Measurements from ENCODE around the gene EXT2.

The EXT2 gene

DNA sequence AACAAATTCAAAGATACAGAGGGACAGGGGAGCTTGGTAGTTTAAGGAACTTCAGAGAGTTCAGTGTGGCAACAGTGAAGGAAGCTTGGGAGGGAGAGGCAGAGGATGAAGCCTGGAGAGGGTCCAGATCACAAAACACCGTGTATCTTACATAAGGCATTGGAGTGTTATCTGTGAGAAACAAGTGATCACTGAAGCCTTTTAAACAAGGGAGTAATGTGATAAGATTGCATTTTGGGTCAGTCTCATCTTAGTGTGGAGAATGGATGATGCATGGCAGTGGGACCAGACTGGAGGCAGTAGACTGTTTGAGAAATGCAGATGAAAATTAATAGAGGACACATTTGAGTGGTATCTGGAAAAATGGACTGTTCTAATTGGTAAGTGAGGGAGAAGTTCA is 79.4 kb downstream of the EXT2 start:
- DNase-seq: no peak

DNA sequence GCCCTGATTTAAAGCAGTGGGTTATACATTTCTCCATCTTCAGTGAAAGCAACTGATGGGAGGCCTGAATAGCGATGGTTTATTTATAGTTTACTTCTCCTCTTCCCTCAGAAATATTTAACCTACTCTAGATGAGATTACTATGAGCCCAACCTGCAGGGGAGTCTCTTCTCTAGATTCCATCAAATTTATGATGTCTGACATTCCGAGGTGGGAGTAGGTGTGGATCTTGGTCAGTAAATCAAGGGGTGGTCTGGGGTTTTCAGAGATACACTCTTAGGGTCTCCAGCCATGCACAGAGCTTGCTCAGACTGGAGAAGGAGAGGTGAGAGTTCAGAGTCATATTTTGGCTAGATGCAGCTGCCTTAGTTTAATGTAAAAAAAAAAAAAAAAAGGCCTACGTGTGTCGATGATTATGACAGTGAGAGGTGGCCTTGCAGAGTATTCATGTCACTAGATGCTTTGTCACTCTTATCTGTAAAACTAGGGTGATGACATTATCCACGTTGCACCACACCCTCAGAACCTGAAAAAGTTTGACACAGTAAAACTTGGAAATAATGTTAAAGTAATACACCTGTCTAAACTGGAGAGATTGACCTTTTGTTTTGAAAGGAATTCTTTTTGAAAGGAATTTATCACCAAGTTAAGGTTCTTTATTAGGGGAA is 81.2 kb downstream of the EXT2 start:
- DNase-seq: no peak

DNA sequence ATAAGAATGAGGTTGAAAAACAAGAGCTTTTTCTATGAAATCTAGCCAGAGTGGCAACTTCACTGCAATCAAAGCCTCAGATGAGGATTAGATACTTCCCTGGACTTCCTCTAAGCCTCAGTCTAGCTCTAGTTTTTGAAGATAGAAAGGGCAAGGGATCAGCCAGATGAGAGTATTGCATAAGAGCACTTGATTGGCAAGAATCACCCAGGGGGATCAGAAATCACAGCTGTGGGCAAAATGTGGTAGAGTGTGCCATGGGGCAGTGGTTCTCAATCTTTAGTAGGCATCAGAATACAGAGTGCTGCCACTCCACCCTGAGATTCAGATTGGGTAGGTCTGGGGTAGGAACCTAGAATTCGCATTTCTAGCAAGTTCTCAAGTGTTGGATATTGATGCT is 82.4 kb downstream of the EXT2 start:
- no peak for DNase-seq

DNA sequence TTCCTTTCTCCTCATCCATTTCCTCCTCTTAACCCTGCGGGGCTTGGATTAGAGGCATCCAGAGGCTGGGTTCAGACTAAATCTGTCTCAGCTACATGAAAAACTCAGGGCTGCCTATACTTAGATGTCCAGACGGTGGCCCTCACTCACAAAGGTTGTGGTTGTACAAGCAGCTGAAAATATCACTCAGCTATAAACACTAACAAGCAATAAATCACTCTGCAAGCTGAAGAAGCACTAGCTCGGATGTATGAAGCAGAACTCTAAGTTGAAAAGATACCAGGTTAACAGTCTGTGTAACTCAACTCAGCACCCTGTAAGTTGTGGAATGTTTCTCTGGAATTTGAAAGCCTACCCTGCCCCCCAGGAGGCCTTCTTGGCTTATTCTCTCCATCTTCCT is 82.9 kb downstream of the EXT2 start:
- DNase-seq: no peak

DNA sequence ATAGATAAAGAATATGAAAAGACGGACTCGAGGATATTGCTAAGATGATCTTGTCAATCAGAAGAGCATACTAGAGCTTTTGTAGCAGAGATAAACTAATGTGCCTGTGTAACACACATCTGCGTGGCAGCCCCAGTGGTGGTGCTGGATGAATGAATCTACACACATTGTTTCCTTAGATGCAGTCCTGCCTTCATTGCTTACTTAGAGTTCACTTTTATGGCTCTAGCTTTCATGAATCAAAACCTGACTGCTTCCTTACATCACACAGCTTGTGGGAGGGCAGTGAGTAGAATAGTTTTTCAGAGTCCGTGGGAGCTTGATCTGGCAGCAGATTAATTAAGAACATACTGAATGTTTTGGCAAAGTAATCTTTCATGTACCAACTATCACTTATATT is 83.7 kb downstream of the EXT2 start:
- DNase-seq: no peak

DNA sequence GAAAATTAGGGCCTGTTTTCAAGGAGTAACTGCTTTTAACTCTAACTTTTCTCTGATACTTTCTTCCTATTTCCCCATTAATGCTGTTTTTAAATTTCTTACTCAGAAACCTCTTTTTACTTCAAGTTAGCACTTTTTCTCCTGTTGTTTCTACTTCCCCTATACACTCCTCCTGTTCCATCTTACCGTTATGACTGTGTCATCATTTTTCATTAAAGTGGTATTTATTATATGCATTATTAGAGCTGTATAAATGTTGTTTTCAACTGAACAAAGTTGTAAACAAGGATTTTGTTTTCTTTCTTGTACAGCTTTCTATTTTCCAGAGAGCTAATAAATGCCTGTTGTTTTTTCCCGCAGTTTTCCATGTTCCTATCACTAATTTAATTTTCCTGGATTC is 84.6 kb downstream of the EXT2 start:
- no peak for DNase-seq

DNA sequence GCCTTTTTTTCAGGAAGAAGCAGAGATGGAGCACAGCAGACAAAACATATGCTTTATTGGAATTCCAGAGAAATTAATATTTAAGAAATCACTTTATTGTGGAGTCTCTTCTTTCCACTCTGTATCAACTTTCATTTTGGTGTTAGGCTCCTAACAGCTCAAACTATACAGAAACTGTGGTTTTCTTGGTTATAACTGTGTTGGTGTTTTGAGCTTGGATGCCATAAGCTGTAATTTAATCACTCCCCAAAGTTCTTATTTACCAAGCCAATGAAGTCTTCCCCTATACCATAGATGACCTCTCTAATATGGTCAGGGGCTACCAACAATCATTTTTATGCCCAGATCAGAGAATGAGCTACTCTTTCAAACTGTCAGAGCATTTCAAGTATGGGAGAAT is 90.0 kb downstream of the EXT2 start:
- DNase-seq: no peak

DNA sequence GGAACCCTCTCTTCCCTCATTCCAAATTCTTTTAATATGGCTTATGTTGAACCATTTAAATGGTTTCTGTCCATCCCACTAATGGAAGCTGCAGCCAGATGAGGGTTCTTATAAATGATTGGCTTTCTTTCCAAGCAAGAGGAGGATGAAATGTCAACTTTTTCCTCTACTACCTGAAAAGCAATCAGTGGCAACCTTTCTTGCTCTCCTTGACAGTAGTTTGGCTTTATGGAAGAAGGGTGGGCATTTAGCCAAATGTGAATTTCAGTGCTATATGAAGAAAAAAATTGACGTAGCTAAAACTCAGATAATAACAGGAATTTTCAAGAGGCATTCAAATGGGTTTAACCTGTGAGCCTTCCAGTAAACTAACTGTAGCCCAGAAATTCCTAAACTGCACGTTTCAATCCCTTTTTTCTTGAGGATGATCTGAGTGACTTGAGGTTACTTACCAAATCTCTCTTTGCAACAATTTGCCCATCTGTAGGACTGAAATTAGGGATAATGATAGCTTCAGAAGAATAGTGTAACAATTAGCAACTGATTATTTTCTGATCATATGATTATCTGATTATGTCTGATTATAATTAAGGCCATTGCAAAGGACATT is 90.9 kb downstream of the EXT2 start:
- DNase-seq: no peak

DNA sequence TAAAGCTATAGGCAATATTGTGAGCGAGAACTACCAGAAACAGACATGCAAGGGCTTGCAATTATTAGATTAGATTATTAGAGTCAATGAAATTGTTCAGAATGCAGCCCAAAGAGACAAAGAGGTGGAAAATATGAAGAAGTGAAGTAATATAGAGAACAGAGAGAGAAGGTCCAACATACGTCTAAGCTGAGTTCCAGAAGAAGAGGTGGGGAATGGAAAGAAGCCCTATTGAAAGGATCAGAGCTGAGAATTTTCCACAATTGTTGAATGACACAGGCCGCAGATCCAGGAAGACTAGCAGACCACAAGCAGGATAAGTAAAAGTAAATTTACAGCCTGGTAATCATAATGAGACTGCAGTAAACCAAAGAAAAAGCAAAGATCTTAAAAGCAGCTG is 93.2 kb downstream of the EXT2 start:
- no peak for DNase-seq

DNA sequence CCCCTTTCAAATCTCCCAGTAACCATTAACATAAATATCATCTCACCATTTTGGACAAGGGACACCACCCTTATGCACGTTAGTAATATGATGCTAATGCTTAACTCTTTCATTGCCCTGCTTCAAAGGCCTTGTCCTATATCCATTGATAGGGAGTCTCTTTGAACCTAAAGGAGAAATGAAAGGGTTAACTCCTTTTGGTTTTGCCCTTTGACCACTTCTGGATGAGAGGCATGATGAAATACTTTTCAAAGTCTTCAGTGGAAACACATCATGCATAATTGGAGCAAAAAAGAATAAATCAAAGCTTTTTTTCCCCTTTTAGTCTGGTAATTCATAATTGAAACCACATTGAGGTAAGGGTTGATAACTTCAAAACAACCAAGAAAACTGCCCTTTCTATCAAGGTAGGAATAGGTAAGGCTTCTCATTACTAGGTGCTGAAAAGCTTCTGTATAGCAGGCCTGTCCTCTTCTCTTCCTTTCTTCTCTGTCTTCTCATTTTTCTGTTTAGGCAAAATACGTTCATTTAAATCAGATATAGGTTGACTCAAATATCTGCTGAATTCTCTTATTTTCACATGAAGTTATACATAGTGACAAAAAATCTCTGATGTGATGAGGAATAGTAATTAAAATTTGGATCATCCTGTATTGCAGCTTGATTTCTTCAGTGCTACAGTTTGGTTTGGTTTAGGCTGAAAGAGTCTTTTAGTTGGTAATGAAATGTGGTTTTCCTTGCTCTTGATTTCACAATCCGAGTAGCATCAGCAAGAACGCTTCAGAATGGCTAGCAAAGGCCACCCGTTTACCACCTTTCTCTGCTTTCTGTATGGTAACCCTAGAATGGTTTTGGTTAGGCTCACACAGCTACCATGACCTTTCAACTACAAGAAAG is 94.8 kb downstream of the EXT2 start:
- no peak for DNase-seq

DNA sequence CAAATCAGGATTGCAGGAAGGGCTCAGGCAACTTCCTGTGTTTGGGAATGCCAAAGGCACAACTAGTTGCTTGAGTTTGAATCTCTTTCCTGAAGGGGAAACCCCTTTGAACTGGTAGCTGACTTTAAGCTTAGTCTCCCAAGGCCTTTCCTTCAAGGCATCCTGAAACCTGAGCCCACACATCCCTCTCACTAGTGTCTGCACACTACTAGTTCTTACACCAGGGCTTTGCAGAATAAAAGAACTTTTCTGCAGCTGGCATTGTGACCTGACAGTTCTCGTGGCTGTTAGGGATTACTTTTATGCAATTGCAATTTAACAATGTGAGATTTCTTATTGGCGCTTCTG is 95.4 kb downstream of the EXT2 start:
- no peak for DNase-seq

DNA sequence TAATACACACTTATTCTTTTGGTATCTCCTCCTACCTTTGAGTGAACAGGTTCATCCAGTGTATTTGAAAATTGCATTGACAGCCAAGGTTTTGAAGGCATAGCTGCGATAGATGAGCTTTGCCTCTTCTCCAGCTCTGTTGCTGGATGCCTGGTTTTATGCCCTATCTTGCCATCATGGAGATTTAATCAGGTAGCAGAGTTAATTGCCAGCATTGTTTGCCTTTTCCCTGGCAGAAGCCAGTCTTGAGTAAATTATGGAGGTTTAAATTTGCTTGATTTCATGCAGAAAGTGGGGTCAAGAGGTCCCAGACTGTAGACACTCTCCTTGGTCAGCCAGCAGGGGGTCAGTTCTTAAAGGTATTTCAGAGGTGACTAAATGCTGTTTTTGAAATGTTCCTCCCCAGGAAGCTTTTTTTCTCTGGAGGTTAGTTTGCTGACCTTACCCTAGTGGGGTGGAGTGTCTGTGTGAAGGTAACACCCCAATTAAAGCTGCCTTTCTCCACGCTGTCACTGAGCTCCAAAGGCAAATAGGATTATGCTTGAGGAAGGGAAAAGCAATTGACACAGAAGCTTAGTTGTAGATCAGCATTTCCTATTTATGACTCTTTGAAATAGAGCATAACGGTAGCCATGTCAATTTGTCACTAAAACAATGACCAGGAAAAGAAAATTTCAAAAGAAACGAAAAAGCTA is 96.0 kb downstream of the EXT2 start:
- DNase-seq: no peak

DNA sequence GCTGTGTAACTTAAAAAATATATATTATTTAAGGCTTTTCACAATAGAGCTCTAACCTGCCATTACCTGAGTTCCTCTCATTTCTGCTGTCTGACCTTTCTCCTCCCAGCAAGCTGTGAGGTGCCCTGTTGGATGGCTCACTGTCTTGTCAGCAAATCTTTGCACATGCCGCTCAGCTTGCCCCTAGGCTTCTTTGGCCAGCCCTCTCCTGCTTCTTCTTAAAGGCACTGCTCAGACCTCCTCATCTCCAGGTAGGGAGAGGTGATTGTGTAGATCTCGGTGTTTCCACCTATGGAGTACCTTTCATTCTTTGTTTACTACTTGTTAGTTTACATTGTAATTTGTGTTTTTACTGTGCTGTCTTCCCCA is 96.5 kb downstream of the EXT2 start:
- DNase-seq: no peak

DNA sequence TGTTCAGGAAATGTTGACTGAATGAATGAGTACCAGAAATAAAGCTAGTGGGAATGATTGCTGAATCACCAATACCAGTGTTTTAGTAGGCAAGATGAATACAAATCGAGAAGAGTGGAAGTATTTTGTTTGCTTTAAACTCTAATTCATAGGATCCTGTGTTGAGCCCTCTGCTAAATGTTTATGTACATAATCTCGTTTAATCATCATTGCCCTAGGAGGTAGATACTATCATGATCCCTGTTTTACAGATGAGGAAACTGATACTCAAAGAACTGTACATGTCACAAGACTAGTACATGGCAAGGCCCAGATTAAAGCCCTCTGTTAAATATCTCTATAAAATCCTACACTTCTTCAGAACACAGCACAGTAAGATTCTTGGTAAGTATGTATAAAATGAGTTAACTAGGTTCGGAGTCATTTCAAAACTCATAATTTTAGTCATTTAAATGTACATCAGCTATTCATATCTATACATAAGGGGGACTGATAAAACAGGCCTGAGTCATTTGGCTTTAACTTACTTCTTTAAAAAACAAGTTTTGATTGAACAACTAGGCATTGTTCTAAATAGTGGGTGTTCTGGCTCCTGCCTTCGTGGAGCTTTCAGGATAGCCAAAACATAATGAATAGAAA is 97.1 kb downstream of the EXT2 start:
- DNase-seq: no peak

DNA sequence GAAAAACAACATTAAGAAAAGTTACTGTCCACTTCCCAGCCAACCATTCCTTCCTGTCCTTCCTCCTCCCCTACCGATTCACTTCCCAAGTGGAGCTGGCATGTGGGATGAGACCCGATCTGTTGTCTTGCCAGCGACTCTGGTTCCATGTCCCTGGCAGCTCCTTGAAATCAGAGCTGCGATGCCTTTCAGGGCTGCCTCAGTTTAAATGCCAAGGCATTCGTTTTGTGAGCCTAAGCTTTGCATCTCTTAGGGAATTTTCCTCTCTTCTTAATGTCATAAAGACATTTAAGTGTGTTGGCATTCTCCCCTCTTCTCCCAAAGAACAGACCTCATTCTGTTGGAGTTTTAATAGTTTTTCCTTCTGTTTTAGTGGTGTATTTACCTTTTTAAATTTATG is 98.4 kb downstream of the EXT2 start:
- DNase-seq: no peak

DNA sequence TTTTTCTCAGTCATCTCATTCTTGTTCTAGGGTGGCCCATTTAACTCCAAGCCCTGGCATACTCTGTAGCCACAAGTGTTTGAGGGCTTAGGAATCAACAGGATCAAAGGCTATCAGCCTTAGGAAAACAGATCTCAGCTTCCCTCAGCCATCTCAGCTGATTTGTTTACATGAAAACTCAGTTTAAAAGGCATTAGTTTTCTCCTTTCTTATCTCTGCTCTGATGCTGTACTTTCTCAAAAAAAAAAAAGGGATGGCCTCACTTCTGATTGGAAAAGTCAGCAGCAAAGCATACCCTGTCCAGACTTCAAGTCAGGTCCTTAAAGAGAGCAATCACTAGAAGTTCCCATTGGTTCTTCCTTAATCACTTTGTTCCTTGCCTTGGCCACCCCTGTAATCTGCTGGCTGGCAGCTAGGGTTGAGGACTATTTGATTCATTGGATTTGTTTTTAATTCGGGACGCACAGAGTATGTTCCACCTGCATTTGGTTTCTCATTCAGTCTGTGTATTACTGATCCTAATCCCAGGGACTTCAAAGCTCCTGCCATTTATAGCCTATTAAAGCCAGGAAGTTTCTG is 102.8 kb downstream of the EXT2 start:
- no peak for DNase-seq

DNA sequence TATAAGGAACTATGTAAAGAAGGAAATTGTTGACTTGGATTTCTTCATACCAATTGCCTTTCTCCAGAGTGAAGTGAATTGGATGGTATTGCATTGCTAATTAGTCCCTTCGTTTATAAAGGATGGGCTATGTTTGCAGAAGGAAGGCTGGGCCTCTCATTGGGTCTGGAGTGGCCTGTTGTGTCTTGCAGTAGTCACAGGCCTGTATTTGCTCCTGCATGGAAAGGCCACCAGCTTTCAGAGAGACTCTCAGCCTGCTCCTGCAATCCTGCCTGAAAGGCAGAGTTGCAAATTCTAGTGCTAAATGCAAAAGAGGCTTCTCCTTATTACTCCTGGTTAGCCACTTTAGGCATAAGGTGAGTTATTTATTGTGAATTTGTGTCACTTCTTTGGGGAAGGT is 103.8 kb downstream of the EXT2 start:
- no peak for DNase-seq

DNA sequence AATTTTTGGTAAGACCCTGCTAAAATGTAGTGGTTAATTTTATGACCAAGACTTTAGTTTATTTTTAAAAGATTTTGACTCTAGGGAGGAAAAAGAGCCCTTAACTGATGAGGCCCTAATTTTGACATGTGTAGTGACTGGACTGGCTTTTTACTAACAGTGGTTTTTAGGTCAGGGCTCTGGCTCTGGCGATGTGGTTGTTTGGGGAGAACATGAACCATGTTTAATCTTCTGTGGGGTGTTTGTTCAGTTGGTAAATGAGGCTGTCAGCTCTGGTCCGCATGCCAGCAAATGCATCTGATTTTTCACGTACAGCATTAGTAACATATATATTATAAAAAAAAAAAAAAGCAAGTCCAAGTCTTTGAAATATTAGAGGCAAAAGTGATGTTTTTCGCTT is 104.3 kb downstream of the EXT2 start:
- no peak for DNase-seq

DNA sequence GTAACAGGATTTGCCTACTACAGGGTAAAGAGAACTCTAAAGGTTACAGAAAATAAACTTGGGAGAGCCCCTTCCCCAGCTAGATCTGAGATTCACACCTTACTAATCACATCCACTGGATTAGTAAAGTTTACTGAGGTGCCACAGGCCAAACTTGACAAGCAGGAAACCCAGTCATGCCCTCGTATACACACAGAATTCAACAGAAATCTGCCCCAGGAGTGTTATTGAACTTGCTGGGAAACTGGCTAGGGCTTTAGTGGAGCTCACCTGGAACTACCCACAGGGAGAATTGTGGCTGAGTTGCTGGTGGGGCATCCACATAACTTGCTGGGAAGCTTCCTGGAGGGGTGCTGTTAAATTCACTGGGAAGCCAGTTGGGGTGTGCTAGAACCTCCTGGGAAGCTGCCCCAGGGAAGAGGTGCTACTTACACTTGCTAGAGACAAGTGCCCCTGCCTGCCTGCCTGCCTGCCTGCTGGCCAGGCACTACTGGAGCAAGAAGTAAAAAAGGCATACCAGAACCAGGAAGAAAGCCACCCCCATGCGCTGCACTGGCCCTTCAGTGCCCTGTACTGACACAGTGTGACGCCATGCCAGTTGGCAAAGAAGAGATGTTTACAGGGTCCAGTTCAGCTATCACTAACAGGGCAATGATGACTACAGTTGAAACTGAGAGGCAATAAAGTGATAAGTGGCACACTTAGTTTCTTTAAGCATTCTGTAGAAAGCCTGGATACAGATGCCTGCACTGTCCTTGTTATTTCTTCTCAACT is 108.0 kb downstream of the EXT2 start:
- DNase-seq: no peak

DNA sequence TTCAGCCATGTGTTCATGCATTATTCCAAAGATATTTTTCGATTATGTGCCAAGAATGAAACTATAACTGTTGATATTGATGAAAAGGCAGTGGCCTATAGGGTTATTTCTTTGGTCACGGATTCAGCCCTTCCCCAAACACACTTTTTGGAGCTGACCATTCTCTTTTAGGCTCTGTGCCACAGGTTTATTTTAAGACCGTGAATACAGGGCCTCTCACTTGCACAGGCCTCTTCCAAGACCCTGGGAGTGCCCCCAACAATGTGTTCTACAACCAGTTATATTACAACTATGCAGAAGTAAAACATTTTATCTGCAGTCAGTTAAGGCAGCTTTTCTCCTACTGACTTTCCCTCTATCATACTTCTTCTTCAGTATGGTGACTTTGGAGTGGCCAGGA is 109.9 kb downstream of the EXT2 start:
- no peak for DNase-seq

DNA sequence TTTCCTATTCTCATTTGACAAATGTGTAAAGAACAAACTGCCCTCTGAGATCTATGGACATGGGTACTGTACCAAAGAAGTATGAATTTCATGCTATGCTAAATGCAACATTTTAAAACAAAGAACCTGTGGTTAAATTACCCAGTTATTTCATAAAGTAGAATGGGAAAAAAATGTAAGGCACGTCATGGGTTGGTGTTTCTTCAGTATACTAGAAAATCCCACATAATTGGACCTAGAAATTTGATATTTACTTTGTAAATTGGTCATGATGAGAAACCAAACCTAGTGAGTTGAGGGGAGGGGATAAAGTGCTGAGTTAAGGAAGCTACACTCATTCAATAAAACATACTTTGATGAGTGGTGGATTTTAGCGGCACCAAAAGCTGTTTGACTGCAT is 110.4 kb downstream of the EXT2 start:
- DNase-seq: no peak

DNA sequence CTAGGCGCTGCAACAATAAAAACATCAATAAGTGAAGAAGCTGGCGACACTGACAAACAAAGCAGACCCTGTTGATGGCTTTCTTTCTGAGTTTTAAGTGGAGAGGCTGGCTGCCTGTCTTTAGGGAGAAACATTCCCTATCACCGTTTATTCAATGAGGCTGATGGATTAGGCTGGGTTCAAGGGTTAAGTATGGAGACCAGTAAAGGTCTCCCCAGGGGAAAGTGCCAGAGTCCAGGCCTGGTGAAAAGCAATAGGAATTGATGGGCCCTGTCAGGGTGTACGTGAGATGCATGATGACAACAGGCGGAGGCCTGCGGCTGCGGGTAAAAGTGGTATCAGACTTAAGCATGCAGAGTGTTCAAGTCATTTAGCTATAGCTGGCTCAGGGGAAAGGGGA is 111.8 kb downstream of the EXT2 start:
- no peak for DNase-seq

Measured in 8988T (cell line).